Measurements from ENCODE around the gene SLC12A8. TPM values are rescaled to one million over a fixed set of nuclear protein-coding genes. Genes with fewer than 3 reads are reported as not detected.

Gene SLC12A8
- total and polyA plus RNA-seq, 2 experiments from 2014 or later: 6.9 to 15.9 TPM

GRCh38 chr3:125191730-125192129, 20.8 kb downstream of the SLC12A8 start:
- Histone ChIP-seq H4K20me1 (replicated peaks; ENCODE audit: insufficient read depth) (no peaks in the 10 kb centered on the region), H3F3A (replicated peaks; ENCODE audit: low read depth) (no peaks in the 10 kb centered on the region; the same call in 1 of the 2 replicates), H3K27me3 (ENCODE audit: insufficient read depth) (no peaks in the 10 kb centered on the region), H3K9me2 (ENCODE audit: insufficient read depth) (no peaks in the 10 kb centered on the region), H3K4me3 (no peak overlapping the region), H3K4me1 (ENCODE audit: insufficient read depth) (peaks cover 11% of the 10 kb centered on the region), H3K79me2 (replicated peaks; ENCODE audit: insufficient read depth) (no peaks in the 10 kb centered on the region), H3K4me2 (no peak overlapping the region), H3K27ac (ENCODE audit: low read depth) (peak overlapping the region; percentile 83), H3K36me3 (ENCODE audit: insufficient read depth) (no peaks in the 10 kb centered on the region; the same call in 1 of the 2 replicates), H2AFZ (0 out of 2 replicates have a peak overlapping the region, but pooled peaks have one; percentile 39)
- no peak for ATAC-seq
- Mint-ChIP-seq H3K4me1 (peaks cover 52% of the 10 kb centered on the region), H3K27me3 (ENCODE audit: insufficient read depth, low read depth, poor library complexity) (peaks cover 8% of the 10 kb centered on the region), H3K27ac (no peak overlapping the region), H3K4me3 (no peak overlapping the region), H3K9me3 (peaks cover 3% of the 10 kb centered on the region; the same call in 1 of the 3 replicates), H3K36me3 (ENCODE audit: low read depth) (peaks cover 28% of the 10 kb centered on the region)
- TF ChIP-seq CTCF (conservative IDR thresholded peaks at IDR 0.05; ENCODE audit: low read depth in 2 of 2) (no peak), JUNB (IDR thresholded peaks at IDR 0.05; ENCODE audit: unreplicated experiment) (no peak), ZNF331 (CRISPR knock-in tag; IDR thresholded peaks at IDR 0.05; ENCODE audit: low read depth) (no peak)
- DNase-seq (ENCODE audit: low spot score): no peak

GRCh38 chr3:125191256-125191655, 21.3 kb downstream of the SLC12A8 start:
- no peaks in the 10 kb centered on the region for H3K79me2 ChIP-seq (replicated peaks; ENCODE audit: insufficient read depth)
- no peak overlapping the region for H3K27ac ChIP-seq (ENCODE audit: low read depth)
- H3F3A ChIP-seq (replicated peaks; ENCODE audit: low read depth): no peaks in the 10 kb centered on the region; the same call in 1 of the 2 replicates
- no peak overlapping the region for H3K4me3 ChIP-seq
- no peaks in the 10 kb centered on the region for H3K27me3 ChIP-seq (ENCODE audit: insufficient read depth)
- no peaks in the 10 kb centered on the region; the same call in 1 of the 2 replicates for H3K36me3 ChIP-seq (ENCODE audit: insufficient read depth)
- H3K27me3 Mint-ChIP-seq (ENCODE audit: insufficient read depth, low read depth, poor library complexity): peaks cover 9% of the 10 kb centered on the region
- DNase-seq (ENCODE audit: low spot score) (no peak), ATAC-seq (no peak)
- peaks cover 11% of the 10 kb centered on the region for H3K4me1 ChIP-seq (ENCODE audit: insufficient read depth)
- no peak overlapping the region for H3K4me2 ChIP-seq
- H3K9me3 Mint-ChIP-seq: peaks cover 3% of the 10 kb centered on the region; the same call in 1 of the 3 replicates
- TF ChIP-seq NANOG (IDR thresholded peaks at IDR 0.05; ENCODE audit: borderline replicate concordance): no peak
- H3K27ac Mint-ChIP-seq: no peak overlapping the region
- no peaks in the 10 kb centered on the region for H4K20me1 ChIP-seq (replicated peaks; ENCODE audit: insufficient read depth)
- no peak overlapping the region for H2AFZ ChIP-seq
- no peaks in the 10 kb centered on the region for H3K9me2 ChIP-seq (ENCODE audit: insufficient read depth)
- no peak overlapping the region for H3K4me3 Mint-ChIP-seq
- H3K4me1 Mint-ChIP-seq: peaks cover 56% of the 10 kb centered on the region
- H3K36me3 Mint-ChIP-seq (ENCODE audit: low read depth): peaks cover 28% of the 10 kb centered on the region

- no peak for TF ChIP-seq REST (IDR thresholded peaks at IDR 0.05; ENCODE audit: unreplicated experiment)
- H3K27ac Mint-ChIP-seq: no peak overlapping the region
- H3K9me3 Mint-ChIP-seq: peaks cover 3% of the 10 kb centered on the region; the same call in 1 of the 3 replicates
- Histone ChIP-seq H3K36me3 (ENCODE audit: insufficient read depth) (no peaks in the 10 kb centered on the region; the same call in 1 of the 2 replicates), H3K27me3 (ENCODE audit: insufficient read depth) (no peaks in the 10 kb centered on the region), H3F3A (replicated peaks; ENCODE audit: low read depth) (no peaks in the 10 kb centered on the region; the same call in 1 of the 2 replicates), H3K4me2 (no peak overlapping the region), H3K27ac (ENCODE audit: low read depth) (no peak overlapping the region), H2AFZ (no peak overlapping the region), H3K4me1 (ENCODE audit: insufficient read depth) (peaks cover 11% of the 10 kb centered on the region), H3K4me3 (no peak overlapping the region), H4K20me1 (replicated peaks; ENCODE audit: insufficient read depth) (no peaks in the 10 kb centered on the region), H3K9me2 (ENCODE audit: insufficient read depth) (no peaks in the 10 kb centered on the region), H3K79me2 (replicated peaks; ENCODE audit: insufficient read depth) (no peaks in the 10 kb centered on the region)
- ATAC-seq (no peak), DNase-seq (ENCODE audit: low spot score) (no peak)
- H3K4me3 Mint-ChIP-seq: no peak overlapping the region
- peaks cover 28% of the 10 kb centered on the region for H3K36me3 Mint-ChIP-seq (ENCODE audit: low read depth)
- peaks cover 58% of the 10 kb centered on the region for H3K4me1 Mint-ChIP-seq
- peaks cover 10% of the 10 kb centered on the region for H3K27me3 Mint-ChIP-seq (ENCODE audit: insufficient read depth, low read depth, poor library complexity)
Measured at GRCh38 chr3:125190786-125191185, 21.8 kb downstream of the SLC12A8 start.
